LHCN-M2 (cell line): ENCODE measurements around the gene TBC1D21. TPM values are rescaled to one million over a fixed set of nuclear protein-coding genes. Genes with fewer than 3 reads are reported as not detected.

Experiments
- DNase-seq: peaks from one replicate; pipeline ENCODE4 v3.0.0-alpha.2; 2012; ENCODE audit warnings: low read depth
- total RNA-seq: library from RNA; depleted of rRNA; stranded (reverse); fragments of >200 nt; gene quantifications from 2 replicates; pipeline ENCODE4 v1.2.3, GENCODE V29; 2014

TBC1D21 gene
- total RNA-seq, 1 experiment from 2014 or later, result not detected

GRCh38 chr15:73908030-73908821 lies 34.9 kb downstream of the TBC1D21 start:
- DNase-seq, result peak; percentile 49

DNA sequence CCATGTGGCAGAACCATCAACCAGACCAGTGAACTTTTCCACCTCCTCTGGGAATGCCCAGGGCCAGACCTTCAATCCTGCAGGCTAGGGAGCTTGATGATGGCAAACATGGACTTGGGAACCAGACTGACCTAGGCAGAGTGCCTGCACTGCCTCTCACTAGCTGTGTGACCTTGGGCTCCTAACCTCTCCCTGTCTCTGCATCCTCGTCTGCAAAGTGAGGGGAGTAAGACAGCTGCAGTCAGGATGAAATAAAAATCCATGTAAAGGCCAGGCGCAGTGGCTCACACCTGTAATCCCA lies 35.4 kb downstream of the TBC1D21 start:
- no peak for DNase-seq

- no peak for DNase-seq
These were observed 36.3 kb downstream of the TBC1D21 start for GRCh38 chr15:73909651-73910050.

DNA sequence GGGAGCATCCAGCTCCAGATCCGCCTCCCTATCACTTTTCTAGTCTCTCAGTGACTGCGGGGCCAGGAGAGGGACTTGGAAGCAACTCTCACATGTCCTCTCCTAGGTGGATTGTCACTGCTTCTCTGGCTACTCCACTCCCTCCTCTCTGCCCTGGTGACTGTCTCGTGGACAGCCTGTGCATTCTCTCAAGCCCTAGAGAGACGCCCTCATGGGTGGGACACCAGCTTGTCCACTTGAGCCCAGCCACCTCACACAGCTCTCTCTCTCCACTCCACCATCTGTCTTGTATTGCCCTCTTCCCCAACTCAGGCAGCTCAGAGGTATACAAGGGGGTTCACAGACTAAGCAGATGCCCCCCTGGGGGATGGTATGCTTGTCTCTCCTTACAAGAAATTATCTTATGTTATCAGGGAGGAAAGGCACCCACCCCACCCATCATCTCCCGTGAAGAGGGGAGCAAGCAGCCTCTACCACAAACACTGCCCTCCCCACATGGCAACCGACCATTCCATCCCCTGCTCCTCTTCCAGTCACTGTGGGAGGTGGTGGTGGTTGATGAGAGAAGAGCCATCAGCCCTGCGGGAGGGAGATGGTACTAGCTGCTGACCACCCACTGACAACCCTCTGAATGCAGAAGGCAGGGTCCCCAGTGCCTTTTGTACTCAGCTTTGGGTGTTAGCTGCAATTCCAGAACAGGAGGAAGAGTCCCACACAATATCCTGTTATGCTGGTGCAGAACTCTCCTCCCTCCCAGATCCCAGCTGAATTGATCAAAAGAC lies 37.3 kb downstream of the TBC1D21 start:
- no peak for DNase-seq

DNA sequence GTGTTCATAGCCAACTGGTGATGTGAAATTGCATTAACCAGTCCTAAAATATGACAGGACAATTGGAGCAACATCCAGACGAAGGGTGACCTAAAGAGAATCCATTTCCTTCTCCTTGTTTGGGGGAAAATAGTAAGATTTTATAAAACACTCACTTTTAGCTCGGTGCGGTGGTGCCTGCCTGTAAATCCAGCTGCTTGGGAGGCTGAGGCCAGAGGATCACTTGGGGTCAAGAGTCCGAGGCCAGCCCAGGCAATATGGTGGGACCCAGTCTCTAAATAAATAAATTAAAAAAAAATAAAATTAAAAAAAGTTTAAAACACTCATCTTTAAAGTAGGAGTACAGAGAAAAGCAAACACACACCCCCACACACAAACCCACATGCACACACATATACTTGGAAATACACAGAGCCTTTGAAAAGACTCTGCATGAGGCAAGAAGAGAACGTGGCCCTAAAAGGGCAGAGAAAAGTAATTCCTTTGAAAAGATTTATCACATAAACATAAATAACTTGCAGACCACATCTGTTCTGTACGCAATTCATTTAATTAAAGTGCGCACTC lies 38.7 kb downstream of the TBC1D21 start:
- no peak for DNase-seq

DNA sequence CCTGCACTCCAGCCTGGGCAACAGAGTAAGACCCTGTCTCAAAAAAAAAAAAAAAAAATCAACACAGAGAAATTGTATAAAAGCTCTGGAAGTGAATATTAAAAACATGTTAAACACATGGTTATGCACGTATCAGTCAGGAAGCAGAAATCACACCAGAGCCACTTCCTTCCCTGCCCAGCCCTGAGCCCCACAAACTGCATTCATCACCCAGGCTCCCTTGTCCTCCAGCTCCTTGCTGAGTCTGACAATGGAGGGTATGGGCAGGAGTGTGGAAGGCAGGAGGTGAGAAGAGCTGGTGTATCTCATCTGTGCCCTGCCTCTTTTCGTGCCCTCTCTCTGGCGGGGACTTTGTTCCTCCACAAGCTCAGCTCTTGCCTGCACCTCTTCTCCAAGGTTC lies 40.8 kb downstream of the TBC1D21 start:
- no peak for DNase-seq

DNA sequence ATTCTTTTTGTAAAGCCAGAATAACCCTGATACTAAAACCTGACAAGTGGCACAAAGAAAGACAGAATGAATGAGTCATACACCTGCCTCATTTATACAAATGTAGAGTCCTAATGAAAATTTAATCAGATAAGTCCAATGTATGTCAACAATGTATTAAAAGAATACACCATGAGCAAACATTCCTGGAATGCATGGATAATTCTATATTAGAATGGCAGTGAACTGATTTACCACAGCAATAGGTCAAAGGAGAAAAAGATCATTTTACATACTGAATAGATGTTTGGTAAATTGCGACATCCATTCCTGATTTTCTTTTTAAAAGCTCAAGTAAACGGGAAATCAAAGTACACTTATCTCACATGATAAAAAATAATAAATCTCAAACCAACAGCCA lies 41.7 kb downstream of the TBC1D21 start:
- no peak for DNase-seq

DNA sequence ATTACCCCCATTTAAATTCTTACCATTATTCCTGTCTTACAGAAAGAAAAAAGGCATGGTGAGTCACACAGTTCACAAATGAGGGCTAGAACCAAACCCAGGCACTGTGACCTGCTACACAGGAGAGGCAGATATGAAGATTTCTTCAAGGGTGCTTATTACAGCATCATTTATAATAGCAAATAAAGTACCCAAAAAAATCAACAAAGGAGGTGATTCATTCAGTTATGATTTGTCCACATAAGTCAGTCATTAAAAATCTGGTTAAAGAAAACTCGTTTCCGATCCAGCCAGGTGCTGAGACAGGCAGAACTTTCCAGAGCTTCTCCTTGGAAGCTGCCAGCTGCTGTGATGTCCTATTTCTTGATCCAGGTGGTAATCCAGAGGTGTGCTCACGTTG lies 45.4 kb downstream of the TBC1D21 start:
- no peak for DNase-seq

DNA sequence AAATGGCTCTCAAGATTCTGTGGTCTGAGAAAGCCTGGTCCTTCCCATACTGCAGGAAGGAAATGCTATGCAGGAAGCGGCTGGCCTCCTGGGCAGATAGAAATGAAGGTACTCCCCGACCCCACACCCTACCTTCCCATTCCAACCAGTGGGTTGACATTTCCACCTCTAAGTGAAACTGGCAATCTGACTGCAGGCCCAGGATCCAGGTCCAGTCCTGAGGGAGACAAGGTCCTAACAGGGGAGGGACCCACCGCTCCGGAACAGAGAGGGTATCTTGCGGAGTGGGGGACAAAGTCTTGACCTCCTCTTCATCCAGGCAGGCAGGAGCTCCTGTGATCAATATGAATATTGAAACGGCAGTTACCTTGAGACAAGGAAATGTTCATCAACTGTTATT lies 46.3 kb downstream of the TBC1D21 start:
- DNase-seq, result no peak

GRCh38 chr15:73921254-73921925 lies 48.0 kb downstream of the TBC1D21 start:
- DNase-seq, result no peak

DNA sequence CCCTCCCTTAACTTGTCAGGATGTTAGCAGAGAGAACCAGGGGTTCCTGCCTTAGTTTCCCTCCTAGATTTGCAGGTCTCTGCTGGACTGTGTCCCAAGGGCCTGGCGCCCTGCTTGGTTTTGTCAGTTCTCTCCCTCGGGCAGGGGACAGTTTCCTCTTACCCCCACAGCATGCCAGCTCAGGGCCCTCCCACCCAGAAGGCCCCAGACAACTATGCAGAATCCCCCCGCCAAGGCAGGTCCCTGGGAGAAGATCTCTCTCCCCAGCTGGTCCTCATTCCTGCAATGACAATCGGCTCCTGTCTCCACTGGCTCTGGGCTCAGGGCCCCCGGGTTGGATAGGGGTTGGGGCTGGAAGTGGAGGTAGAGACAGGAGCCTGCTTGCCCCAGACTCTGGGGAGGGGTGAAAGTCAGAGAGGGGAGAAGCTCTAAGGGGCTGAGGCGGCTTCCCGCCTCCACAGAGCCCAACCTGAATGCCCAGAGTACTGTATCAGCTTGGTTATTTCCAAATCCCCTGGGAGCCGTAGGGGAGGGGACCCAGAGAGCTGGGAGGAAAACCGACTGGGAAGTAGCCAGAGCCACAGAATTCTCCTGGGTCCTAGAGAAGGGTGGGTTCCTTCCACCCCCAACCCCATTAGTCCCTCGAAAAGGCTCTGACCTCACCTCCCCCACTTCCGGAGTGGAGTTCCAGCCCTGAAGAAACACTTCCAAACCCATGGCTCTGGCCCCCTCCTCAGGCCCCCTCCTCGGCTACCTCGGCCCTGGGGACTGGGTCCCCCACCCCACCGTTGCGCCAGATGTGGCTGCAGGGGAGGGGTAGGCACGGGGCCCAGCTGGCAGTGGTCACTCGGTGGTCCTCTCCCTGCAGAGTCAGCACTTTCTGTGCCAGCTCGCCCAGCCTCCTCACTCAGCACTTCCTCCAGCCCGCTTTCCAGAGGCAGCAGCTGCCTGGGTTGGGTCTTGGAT lies 49.1 kb downstream of the TBC1D21 start:
- DNase-seq, result peak; percentile 90

- no peak for DNase-seq
These were observed 49.8 kb downstream of the TBC1D21 start for GRCh38 chr15:73923156-73923487.

GRCh38 chr15:73923488-73924164 lies 50.3 kb downstream of the TBC1D21 start:
- no peak for DNase-seq

DNA sequence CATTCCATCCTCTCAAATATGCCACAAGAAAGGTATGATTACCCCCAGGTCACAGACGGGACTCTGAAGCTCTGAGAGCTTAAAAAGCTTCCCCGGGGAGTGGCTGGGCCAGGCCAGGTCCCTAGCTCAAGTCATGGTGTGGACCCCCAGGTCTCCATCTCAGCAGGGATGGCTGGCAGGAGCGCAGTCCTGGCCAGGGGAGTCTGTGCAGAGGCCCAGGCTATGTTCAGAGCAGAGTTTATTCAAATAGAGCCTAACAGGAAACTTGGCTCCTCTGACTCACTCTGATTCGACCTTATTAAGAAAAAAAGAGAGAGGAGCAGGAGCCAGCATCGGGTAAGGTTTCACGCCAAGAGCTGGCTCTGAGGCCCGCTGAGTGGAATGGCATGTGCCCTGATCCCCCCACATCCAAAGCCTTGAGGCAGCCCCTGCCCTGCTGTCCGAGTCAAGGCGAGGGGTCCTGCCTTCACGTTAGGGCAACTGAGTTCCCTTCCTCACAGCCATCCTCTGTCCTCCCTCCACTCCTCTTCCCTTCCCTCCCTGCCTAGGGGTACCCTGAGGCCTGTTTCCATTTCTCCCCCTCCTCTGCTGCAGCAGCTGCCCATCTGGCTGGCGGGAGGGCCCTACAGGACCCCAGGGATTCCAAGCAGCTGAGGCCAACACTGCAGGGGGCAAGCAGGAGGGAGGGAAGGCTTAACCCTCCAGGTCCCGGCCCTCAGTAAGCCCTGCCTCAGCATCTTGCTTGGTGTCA lies 51.0 kb downstream of the TBC1D21 start:
- peak; percentile 95 for DNase-seq

- no peak for DNase-seq
These were observed 52.5 kb downstream of the TBC1D21 start for GRCh38 chr15:73925848-73926218.

DNA sequence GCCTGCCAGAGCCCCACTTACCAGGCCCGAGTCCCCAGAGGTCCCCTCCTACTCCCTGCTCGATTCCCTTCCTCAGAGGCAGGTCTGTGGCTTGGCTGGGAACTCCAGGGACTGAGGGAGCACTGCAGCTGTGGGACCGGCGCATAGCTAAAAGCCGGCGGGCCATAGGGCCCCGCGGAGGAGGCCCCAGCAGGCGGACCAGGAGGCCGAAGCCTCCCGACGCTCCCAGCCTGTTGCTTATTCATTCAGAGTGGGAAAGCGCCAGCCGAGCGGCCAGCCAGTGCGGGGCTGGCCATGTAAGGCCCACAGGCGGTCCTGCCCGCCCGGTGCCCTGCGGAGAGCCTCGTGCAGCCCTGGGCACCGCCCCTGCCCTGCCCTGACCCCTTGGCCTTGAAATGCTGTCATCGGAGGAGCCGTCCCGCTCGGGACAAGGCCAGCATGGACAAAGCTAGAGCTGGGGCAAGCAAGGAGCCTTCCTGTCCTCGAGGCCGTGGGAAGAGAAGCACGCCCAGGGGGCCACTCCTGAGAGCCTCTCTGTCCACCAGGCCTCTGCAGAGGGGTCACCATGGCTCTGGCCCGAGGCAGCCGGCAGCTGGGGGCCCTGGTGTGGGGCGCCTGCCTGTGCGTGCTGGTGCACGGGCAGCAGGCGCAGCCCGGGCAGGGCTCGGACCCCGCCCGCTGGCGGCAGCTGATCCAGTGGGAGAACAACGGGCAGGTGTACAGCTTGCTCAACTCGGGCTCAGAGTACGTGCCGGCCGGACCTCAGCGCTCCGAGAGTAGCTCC lies 53.0 kb downstream of the TBC1D21 start, which contains the start of gene LOXL1:
TSS of gene LOXL1 (plus strand) at position 244 of the 784 bp plus-strand sequence. CDS start at position 566, 322 bp downstream.
- peak; percentile 94 for DNase-seq

DNA sequence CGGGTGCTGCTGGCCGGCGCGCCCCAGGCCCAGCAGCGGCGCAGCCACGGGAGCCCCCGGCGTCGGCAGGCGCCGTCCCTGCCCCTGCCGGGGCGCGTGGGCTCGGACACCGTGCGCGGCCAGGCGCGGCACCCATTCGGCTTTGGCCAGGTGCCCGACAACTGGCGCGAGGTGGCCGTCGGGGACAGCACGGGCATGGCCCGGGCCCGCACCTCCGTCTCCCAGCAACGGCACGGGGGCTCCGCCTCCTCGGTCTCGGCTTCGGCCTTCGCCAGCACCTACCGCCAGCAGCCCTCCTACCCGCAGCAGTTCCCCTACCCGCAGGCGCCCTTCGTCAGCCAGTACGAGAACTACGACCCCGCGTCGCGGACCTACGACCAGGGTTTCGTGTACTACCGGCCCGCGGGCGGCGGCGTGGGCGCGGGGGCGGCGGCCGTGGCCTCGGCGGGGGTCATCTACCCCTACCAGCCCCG lies 53.7 kb downstream of the TBC1D21 start:
- DNase-seq, result no peak

DNA sequence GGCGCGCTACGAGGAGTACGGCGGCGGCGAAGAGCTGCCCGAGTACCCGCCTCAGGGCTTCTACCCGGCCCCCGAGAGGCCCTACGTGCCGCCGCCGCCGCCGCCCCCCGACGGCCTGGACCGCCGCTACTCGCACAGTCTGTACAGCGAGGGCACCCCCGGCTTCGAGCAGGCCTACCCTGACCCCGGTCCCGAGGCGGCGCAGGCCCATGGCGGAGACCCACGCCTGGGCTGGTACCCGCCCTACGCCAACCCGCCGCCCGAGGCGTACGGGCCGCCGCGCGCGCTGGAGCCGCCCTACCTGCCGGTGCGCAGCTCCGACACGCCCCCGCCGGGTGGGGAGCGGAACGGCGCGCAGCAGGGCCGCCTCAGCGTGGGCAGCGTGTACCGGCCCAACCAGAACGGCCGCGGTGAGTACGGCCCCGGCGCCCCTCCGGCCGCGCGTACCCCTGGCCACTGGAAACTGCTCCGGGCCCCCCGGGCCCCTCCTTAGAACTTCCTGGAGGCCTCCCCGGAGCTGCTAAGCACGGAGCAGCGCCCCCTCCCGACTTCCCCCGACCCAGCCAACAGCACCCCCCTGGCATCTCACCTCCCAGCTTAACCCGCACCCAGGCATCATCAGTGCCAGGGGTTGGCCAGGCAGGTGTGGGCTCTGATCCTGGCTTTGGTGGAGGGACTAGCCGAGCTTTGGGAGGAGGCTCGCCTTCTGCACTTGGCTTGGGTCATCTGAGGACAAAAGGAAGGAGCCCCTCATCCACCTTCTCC lies 54.3 kb downstream of the TBC1D21 start:
- peak; percentile 54 for DNase-seq
